Gastroesophageal sphincter (tissue), 4 donors: Measurements from ENCODE around the gene ACTN4. TPM values are rescaled to one million over a fixed set of nuclear protein-coding genes. Genes with fewer than 3 reads are reported as not detected.
A peak's percentile ranks its signal among the peaks of the same experiment; 100 is the strongest.

Experiments used
- ATAC-seq: fragments of 150-250 bp; one replicate; pipeline ENCODE4 v1.9.1; 2016; ENCODE audit warnings: mild to moderate bottlenecking, moderate library complexity
- H3K27ac ChIP-seq, 4 donors: fragments of 200-600 bp; sonication (generic) in 3 of 4; 1 replicate in 3 of 4; 2 replicates in 1 of 4; pipeline ENCODE4 v1.5.1; 2016 to 2019
- H3K27me3 ChIP-seq: fragments of 200-600 bp; sonication (generic); one replicate; pipeline ENCODE4 v1.5.1; 2019
- H3K36me3 ChIP-seq, 2 donors: fragments of 200-600 bp; sonication (generic); one replicate each; pipeline ENCODE4 v1.5.1; 2019; ENCODE audit warnings: control low read depth in 1 of 2
- H3K4me1 ChIP-seq, 3 donors: fragments of 200-600 bp; sonication (generic); 1 replicate in 2 of 3; 2 replicates in 1 of 3; pipeline ENCODE4 v1.5.1; 2016 to 2019; ENCODE audit warnings: control low read depth in 2 of 3
- H3K4me3 ChIP-seq, 2 donors: fragments of 200-600 bp; sonication (generic); one replicate each; pipeline ENCODE4 v1.5.1; 2019; ENCODE audit warnings: mild to moderate bottlenecking in 1 of 2, moderate library complexity in 1 of 2
- H3K9me3 ChIP-seq, 3 donors: fragments of 200-600 bp; sonication (generic); one replicate each; pipeline ENCODE4 v1.5.1; 2017 to 2019; ENCODE audit warnings: control low read depth in 2 of 3
- CTCF ChIP-seq, 4 experiments: fragments of 200-600 bp in 2 of 4; fragments of 450-650 bp in 2 of 4; sonication (generic) in 1 of 4; IDR thresholded peaks; one replicate each; pipeline ENCODE4 v1.5.1; 2017 to 2019; ENCODE audit warnings: antibody characterized with exemption in 4 of 4, mild to moderate bottlenecking in 2 of 4, moderate library complexity in 2 of 4
- EP300 ChIP-seq: sonication (generic); formaldehyde crosslinking; IDR thresholded peaks from one replicate; pipeline ENCODE4 v1.6.1; 2017; ENCODE audit warnings: antibody characterized with exemption, mild to moderate bottlenecking
- POLR2A ChIP-seq, 2 donors: fragments of 450-650 bp; IDR thresholded peaks; one replicate each; pipeline ENCODE4 v1.6.1; 2017; ENCODE audit warnings: antibody characterized with exemption in 2 of 2, mild to moderate bottlenecking in 2 of 2, moderate library complexity in 1 of 2
- POLR2AphosphoS5 ChIP-seq: sonication (generic); formaldehyde crosslinking; IDR thresholded peaks from one replicate; pipeline ENCODE4 v1.6.1; 2017; ENCODE audit warnings: antibody characterized with exemption
- WGBS, 2 donors: methylation state at CpG; one replicate each; pipeline ENCODE4 v1.1.5; 2018; ENCODE audit warnings: low coverage in 1 of 2; 5-methylcytosine and 5-hydroxymethylcytosine counted together
- total RNA-seq, 4 donors: library from RNA; depleted of rRNA; stranded (reverse); fragments of >200 nt; gene quantifications; one replicate each; pipeline ENCODE4 v1.1.0, GENCODE V29; 2016

The ACTN4 gene
- total RNA-seq, 4 donors from 2014 or later = 337 to 938 (median 507) TPM

- no peak for TF ChIP-seq CTCF (IDR thresholded peaks at IDR 0.05)
- TF ChIP-seq POLR2A (IDR thresholded peaks at IDR 0.05) = no peak
- TF ChIP-seq EP300 = no peak
- TF ChIP-seq POLR2AphosphoS5 = no peak
- peaks cover 0 to 27% of the 10 kb centered on the region in 2 donors for H3K36me3 ChIP-seq
- H3K4me3 ChIP-seq = no peak overlapping the region
- H3K4me1 ChIP-seq = peaks cover 0 to 56% (median 3%) of the 10 kb centered on the region in 3 donors
- H3K27me3 ChIP-seq = no peaks in the 10 kb centered on the region
- ATAC-seq = no peak
- H3K27ac ChIP-seq = peak overlapping the region in 3 of 4 donors; percentile 67 to 80 (median 77)
- WGBS, 2 donors = 80% methylated on average over 1 of the region's 4 CpGs; no CpG with 5 or more reads in 1 of the 2 donors
- H3K9me3 ChIP-seq = no peaks in the 10 kb centered on the region
Observed at GRCh38 chr19:38734176-38734425, 86.7 kb downstream of the ACTN4 start.

GRCh38 chr19:38734426-38735256 lies 87.2 kb downstream of the ACTN4 start:
- Histone ChIP-seq H3K4me1 (peaks cover 0 to 51% (median 0%) of the 10 kb centered on the region in 3 donors), H3K27me3 (no peaks in the 10 kb centered on the region), H3K36me3 (peaks cover 0 to 22% of the 10 kb centered on the region in 2 donors), H3K9me3 (no peaks in the 10 kb centered on the region), H3K4me3 (no peak overlapping the region), H3K27ac (peak overlapping the region in 3 of 4 donors; percentile 67 to 80 (median 77))
- no peak for ATAC-seq
- TF ChIP-seq POLR2AphosphoS5 (no peak), CTCF (IDR thresholded peaks at IDR 0.05) (no peak), POLR2A (IDR thresholded peaks at IDR 0.05) (no peak), EP300 (no peak)
- 0 to 67% methylated on average over 1 of the region's 13 CpGs for WGBS, 2 donors

- Histone ChIP-seq H3K27me3 (no peaks in the 10 kb centered on the region), H3K9me3 (no peaks in the 10 kb centered on the region), H3K4me3 (no peak overlapping the region), H3K36me3 (peaks cover 0 to 19% of the 10 kb centered on the region in 2 donors), H3K4me1 (peaks cover 0 to 49% (median 0%) of the 10 kb centered on the region in 3 donors), H3K27ac (peak overlapping the region in 3 of 4 donors; percentile 67 to 80 (median 77))
- WGBS, 2 donors = 33% methylated on average over 2 of the region's 18 CpGs; no CpG with 5 or more reads in 1 of the 2 donors
- TF ChIP-seq POLR2A (IDR thresholded peaks at IDR 0.05) (no peak), EP300 (no peak), POLR2AphosphoS5 (no peak), CTCF (IDR thresholded peaks at IDR 0.05) (no peak)
- ATAC-seq = no peak
Observed at GRCh38 chr19:38735257-38735686, 87.8 kb downstream of the ACTN4 start.

GRCh38 chr19:38736036-38736412 lies 88.6 kb downstream of the ACTN4 start:
- peaks cover 0 to 49% (median 0%) of the 10 kb centered on the region in 3 donors for H3K4me1 ChIP-seq
- no peak for TF ChIP-seq POLR2A (IDR thresholded peaks at IDR 0.05)
- no peak for TF ChIP-seq EP300
- no peak for TF ChIP-seq POLR2AphosphoS5
- TF ChIP-seq CTCF (IDR thresholded peaks at IDR 0.05) = no peak
- H3K27me3 ChIP-seq = no peaks in the 10 kb centered on the region
- no CpG with 5 or more reads among the region's 42 CpGs for WGBS, 2 donors
- no peaks in the 10 kb centered on the region for H3K9me3 ChIP-seq
- peak overlapping the region in 1 of 2 donors; percentile 48 for H3K4me3 ChIP-seq
- H3K36me3 ChIP-seq = peaks cover 0 to 12% of the 10 kb centered on the region in 2 donors
- H3K27ac ChIP-seq = peak overlapping the region in 3 of 4 donors; percentile 45 to 69 (median 65)
- peak; percentile 29 for ATAC-seq
